ENCODE measurements around the gene CTIF. TPM values are rescaled to one million over a fixed set of nuclear protein-coding genes. Genes with fewer than 3 reads are reported as not detected.
A peak's percentile ranks its signal among the peaks of the same experiment; 100 is the strongest.

CTIF gene
- total RNA-seq, 1 donor from 2014 or later: 35.1 TPM

GRCh38 chr18:48674758-48675351 is 136.0 kb downstream of the CTIF start:
- intact Hi-C loops (cut with DNase I): loop anchor here (10.0 kb wide), 2 partner anchors 500 to 810 kb away; partner anchors contain the start of gene C18orf32
- Histone ChIP-seq H3K4me1 (peaks cover 21% of the 10 kb centered on the region), H3K27me3 (no peaks in the 10 kb centered on the region), H3K27ac (no peak overlapping the region), H3K36me3 (peaks cover 0 to 12% of the 10 kb centered on the region in 2 donors), H3K9me3 (no peaks in the 10 kb centered on the region), H3K4me3 (no peak overlapping the region)
- TF ChIP-seq CTCF (IDR thresholded peaks at IDR 0.05) (no peak), POLR2A (IDR thresholded peaks at IDR 0.05) (no peak)
- no peak for DNase-seq (ENCODE audit: extremely low spot score in 2 of 2)

- DNase-seq (ENCODE audit: extremely low spot score in 2 of 2): no peak
- Histone ChIP-seq H3K4me3 (no peak overlapping the region), H3K4me1 (peaks cover 21% of the 10 kb centered on the region), H3K36me3 (peaks cover 0 to 12% of the 10 kb centered on the region in 2 donors), H3K27me3 (no peaks in the 10 kb centered on the region), H3K27ac (no peak overlapping the region), H3K9me3 (no peaks in the 10 kb centered on the region)
- TF ChIP-seq CTCF (IDR thresholded peaks at IDR 0.05) (peak; percentile 88 to 95 (median 91)), POLR2AphosphoS5 (IDR thresholded peaks at IDR 0.05; ENCODE audit: insufficient read depth in 1 of 2, low read depth in 1 of 2) (peak in 1 of 2 donors; percentile 14), POLR2A (IDR thresholded peaks at IDR 0.05) (no peak)
- intact Hi-C loops (cut with DNase I): loop anchor here (10.0 kb wide), 2 partner anchors 499 to 809 kb away; partner anchors contain the start of gene C18orf32
These were observed 136.5 kb downstream of the CTIF start for GRCh38 chr18:48675352-48675761.

- H3K27me3 ChIP-seq: no peaks in the 10 kb centered on the region
- H3K36me3 ChIP-seq: peaks cover 0 to 7% of the 10 kb centered on the region in 2 donors
- no peak for TF ChIP-seq CTCF (IDR thresholded peaks at IDR 0.05)
- H3K9me3 ChIP-seq: no peaks in the 10 kb centered on the region
- H3K4me3 ChIP-seq: no peak overlapping the region
- intact Hi-C loops (cut with DNase I): loop anchor here (10.0 kb wide), 2 partner anchors 499 to 809 kb away; partner anchors contain the start of gene C18orf32
- H3K4me1 ChIP-seq: peaks cover 21% of the 10 kb centered on the region
- H3K27ac ChIP-seq: no peak overlapping the region
- no peak for DNase-seq (ENCODE audit: extremely low spot score in 2 of 2)
These were observed 137.1 kb downstream of the CTIF start for GRCh38 chr18:48675912-48676311.

GRCh38 chr18:48676346-48676745 is 137.5 kb downstream of the CTIF start:
- no peak for DNase-seq (ENCODE audit: extremely low spot score in 2 of 2)
- H3K4me1 ChIP-seq: peaks cover 21% of the 10 kb centered on the region
- H3K27me3 ChIP-seq: no peaks in the 10 kb centered on the region
- H3K36me3 ChIP-seq: peaks cover 0 to 2% of the 10 kb centered on the region in 2 donors
- no peaks in the 10 kb centered on the region for H3K9me3 ChIP-seq
- TF ChIP-seq POLR2A (IDR thresholded peaks at IDR 0.05): no peak
- TF ChIP-seq CTCF (IDR thresholded peaks at IDR 0.05): no peak
- TF ChIP-seq POLR2AphosphoS5 (IDR thresholded peaks at IDR 0.05; ENCODE audit: insufficient read depth in 1 of 2, low read depth in 1 of 2): no peak
- no peak overlapping the region for H3K27ac ChIP-seq
- no peak overlapping the region for H3K4me3 ChIP-seq
- intact Hi-C loops (cut with DNase I): loop anchor here (10.0 kb wide), 2 partner anchors 498 to 808 kb away; partner anchors contain the start of gene C18orf32

GRCh38 chr18:48676756-48677368 is 138.0 kb downstream of the CTIF start:
- TF ChIP-seq CTCF (IDR thresholded peaks at IDR 0.05) (peak; percentile 64 to 86 (median 71)), POLR2A (IDR thresholded peaks at IDR 0.05) (no peak), POLR2AphosphoS5 (IDR thresholded peaks at IDR 0.05; ENCODE audit: insufficient read depth in 1 of 2, low read depth in 1 of 2) (peak in 1 of 2 donors; percentile 43)
- no peaks in the 10 kb centered on the region for H3K9me3 ChIP-seq
- H3K4me1 ChIP-seq: peaks cover 21% of the 10 kb centered on the region
- intact Hi-C loops (cut with DNase I): loop anchor here (10.0 kb wide), 2 partner anchors 498 to 808 kb away; partner anchors contain the start of gene C18orf32
- H3K27ac ChIP-seq: no peak overlapping the region
- no peaks in the 10 kb centered on the region for H3K36me3 ChIP-seq
- H3K4me3 ChIP-seq: no peak overlapping the region
- DNase-seq (ENCODE audit: extremely low spot score in 2 of 2): no peak
- H3K27me3 ChIP-seq: no peaks in the 10 kb centered on the region
